GM19324 (cell line): ENCODE data around the gene FUT1.

Source experiments
- ATAC-seq: cut with Tn5 transposase; IDR thresholded peaks from one replicate; pipeline ENCODE4 v1.9.1; 2021; ENCODE audit warnings: mild to moderate bottlenecking, moderate library complexity; ENCODE audit not compliant: unreplicated experiment, low FRiP score

The FUT1 gene

DNA sequence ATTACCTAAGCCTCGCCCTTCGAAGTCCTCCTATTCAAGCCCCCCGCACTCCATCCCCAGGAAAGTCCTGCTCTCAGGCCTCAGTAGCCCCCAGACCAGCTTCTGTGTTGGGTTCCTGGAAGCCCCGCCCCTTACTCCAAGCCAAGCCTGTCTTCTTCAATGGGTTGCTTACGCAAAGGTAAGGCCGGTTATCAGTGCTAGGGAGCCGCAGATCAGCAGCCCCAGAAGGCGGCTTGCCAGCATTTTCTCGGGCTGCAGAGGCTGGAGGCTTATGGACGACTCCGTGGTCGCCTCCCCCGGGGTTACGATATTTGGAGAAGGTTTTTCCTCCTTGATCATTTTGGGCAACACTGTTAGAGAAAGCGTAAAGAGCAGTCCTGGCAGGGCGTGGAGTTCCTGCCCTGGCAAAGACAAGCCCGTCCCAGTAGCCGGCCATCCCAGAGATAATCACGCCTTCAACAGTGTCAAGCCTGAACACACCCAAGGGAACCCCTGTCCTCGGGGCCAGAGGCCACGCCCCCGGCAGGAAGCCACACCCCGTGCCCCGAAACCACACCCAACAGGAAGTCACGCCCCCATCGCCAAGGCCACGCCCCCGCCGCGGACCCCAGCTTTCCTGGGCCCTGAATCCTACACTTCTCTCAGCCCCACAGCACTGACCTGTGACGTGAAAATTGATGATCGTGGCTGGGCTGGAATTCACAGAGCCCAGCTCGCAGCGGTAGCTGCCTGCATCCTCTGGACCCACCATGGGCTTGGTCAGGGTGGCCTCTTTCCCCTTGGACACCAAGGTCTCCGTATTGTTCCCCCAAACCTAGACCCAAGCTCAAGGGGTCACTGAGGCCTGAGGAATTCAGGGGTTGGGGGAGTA lies 11.1 kb downstream of the FUT1 start:
- ATAC-seq = no peak

DNA sequence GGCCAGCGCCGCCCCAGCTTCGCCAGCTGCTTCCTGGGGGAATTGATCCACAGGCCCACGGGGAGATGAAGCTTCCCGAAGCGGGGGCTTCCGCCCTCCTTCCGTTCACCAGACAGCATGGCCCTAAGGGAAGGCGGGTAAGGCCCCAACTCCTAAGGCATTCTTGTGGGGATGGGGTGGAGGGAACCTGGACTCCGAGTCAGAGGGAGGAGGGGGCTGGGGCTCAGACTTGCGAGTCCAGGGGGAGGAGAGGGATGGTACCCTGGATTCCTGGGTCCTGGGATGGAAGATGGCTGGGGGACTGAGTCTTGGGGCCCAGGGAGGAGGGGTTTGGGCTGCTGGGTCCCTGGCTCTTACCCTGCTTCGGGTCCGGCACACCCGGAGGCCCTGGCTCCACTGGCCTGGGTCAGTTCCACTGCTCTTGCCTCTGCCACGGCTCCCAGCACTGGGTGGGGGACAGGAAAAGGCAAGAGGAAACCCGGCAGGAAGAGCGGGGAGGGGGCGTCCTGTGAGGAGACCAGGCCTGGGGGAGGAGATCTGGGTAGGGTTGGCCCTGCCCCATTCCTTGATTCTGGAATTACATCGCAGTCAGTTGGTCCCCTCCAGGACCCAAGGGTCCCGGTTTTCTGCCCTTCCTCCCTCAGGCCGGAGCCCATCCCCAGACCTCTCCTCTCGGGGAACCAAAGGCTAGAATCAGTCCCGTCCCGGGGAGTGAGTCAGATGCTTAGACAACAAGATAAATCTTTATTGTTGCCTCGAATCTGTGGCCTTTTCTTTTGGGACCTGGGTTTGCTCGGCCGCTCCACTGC lies 12.1 kb downstream of the FUT1 start, which contains the start of gene RASIP1:
RASIP1 (minus strand) TSS at position 447 of the 809 bp plus-strand sequence; CDS start at position 119, 328 bp downstream.
- ATAC-seq = no peak

DNA sequence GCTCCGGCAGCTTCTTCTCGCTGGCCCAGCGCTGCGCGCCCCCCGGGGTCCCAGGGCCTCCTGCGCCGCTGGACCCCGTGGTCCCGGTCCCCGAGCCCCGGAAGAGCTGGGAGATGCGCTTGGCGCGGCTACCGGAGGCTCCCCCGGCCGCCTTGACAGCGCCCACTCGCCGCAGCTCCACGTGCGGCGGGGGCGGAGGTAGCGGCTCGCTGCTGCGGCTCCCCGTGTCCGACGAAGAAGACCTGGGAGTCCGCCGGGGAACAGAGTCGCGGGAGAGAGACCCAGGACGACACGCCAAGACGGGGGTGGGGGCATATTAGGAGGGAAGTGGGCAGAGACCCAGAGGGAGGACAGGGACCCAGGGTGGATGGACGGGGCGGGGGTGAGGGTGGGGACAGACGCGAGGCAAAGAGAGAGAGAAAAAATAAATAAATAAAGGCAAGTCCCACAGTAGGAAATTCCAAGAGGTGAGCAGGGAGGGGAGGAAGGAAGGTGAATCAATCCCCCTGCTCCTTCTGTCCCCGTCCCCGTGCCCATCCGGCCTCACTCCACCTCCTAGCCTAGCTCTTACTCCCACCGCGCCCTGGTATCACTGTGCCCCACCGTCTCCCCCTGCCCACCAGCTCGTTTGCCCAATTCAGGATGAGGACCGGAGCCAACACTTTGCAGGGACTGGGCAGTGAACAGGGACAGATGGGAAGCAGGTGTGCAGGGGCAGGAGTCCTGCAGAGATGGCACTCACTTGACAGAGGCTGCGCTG lies 12.9 kb downstream of the FUT1 start:
- ATAC-seq = no peak

DNA sequence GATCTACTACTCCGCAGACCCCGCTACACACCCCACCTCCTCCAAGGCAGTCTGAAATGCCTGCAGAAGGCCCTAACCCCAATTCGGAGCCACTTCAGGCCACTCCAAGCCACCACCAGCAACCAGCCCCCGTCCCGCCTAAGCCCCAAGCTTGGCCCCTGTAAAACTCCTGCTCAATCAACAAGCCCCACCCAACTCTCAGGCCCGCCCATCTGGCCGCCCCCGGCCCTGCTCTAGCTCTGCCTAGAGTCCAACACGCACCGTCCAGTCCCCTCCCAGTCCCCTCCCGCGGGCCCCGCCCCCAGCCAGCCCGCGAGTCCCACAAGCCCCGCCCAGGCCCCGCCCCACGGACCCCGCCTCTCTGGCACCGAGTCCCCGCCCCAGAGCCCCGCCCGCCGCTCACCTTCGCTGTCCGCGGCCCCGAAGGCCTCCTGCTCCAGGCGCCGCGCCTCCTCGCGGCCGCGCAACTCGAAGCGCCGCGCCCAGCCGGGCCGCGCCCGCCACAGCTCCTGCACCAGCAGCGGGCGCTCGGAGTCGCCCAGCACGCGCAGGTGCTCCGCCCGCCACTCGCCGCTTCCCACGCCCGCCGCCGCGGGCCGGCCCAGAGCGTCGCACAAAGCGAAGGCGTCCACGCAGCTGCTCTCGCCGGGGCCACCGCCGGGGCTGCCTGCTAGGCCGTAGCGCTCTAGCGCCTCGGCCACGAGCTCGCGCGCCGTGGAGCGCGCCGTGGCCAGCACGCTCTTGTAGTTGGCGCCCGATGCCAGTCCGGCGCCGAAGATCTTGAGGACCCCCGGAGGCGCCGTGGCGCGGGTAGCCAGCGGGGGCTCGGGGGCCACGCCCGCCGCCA lies 13.7 kb downstream of the FUT1 start:
- ATAC-seq = peak; percentile 80

- no peak for ATAC-seq
These were observed 15.0 kb downstream of the FUT1 start for GRCh38 chr19:48737360-48737998.

DNA sequence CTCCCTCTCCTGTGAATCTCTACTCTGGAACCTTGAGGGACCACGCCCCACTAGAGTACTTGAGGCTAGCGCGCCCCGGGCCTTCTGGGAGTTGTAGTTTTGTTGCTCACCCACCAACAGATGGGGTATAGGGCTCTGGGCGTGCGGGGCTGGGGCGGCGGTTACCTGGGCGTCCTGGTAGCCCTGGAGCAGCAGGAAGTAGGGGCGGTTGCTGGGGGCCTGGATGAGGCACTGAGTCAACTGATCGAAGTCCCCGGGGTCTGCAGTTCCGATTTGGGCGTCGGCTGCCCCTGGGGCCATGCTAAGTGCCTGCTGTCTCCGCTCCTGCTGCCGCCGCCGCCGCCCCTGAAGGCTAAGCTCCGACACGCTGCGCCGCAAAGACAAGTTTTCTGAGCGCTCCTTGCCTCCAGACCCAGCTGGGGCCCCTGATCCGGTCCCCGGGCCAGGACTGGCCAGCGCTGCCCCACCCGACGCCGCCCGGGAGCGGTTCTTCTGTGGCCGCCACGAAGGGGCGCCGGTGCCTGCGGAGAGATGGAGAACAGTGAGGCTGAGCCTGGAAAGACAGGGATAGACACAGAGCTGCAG lies 17.3 kb downstream of the FUT1 start:
- ATAC-seq = no peak

DNA sequence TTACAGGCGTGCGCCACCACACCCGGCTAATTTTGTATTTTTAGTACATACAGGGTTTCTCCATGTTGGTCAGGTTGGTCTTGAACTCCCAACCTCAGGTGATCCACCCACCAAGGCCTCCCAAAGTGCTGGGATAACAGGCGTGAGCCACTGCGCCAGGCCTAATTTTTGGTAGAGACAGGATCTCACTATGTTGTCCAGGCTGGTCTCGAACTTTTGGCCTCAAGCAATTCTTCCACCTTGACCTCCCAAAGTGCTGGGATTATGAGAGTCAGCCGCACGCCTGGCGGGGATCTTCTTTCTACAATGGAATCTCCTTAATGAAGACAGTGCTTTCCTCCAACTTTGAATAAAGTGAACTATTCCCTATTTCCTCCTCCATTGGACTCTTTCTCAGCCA lies 17.8 kb downstream of the FUT1 start:
- ATAC-seq = no peak

GRCh38 chr19:48731452-48731851 lies 21.0 kb downstream of the FUT1 start:
- ATAC-seq = no peak

- ATAC-seq = no peak
These were observed 23.4 kb downstream of the FUT1 start for GRCh38 chr19:48728911-48729664.

DNA sequence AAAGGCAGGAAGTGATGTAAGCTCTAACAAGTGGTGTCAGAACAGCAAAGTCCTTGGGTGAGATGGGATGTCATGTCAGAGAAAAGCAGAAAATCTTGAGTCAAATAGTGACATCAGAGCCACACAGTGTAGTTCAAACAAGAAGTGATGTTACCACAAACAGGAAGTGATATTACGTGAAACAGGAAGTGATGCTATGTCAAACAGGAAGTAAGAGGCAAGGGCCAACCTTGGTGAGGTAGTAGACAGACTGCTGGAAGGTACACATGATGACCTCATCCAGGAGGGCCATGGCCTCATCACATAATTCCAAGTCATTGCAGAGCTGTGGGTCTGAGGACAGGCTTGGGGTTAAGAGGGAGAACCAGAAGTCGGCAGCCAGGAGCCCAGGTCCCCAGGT lies 25.9 kb downstream of the FUT1 start:
- ATAC-seq = no peak

- ATAC-seq = no peak
These were observed 27.4 kb downstream of the FUT1 start for GRCh38 chr19:48724796-48725753.

DNA sequence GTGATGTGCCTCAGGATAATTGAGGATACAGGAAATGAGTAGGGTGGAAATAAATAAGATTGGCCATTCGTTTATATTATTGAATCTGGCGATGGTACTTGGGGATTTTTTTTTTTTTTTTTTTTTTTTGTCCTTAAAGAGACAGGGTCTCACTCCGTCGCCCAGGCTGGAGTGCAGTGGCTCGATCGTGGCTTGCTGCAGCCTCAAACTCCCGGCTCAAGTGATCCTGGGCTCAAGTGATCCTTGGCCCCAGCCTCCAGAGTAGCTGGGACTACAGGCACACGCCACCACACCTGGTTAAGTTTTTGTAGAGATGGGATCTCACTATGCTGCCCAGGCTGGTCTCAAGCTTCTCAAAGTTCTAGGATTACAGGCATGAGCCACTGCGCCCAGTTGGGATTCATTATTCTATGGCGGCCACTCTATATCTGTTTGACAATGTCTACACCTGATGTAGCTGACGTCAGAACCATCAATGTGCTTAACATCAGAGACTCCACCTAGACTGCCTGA lies 30.2 kb downstream of the FUT1 start:
- ATAC-seq = no peak

- peak; percentile 82 for ATAC-seq
These were observed 31.7 kb downstream of the FUT1 start for GRCh38 chr19:48720613-48721296.

DNA sequence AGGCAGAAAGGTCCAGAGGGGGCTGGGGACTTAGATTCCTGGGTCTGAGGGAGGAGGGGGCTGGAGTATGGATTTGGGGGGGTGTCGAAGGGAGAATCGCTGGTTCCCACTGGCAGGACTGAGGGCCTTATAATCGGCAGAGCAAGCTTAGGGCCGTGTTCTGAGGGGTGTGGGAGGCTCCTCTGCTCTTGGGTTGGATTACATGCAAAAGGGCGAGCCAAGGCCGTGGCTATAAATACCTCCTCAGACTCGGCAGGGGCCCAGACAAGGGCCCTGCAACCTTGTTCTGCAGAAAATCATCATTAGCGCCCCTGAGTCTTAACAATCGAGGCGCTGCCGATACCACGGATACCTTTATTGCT lies 32.2 kb downstream of the FUT1 start:
- ATAC-seq = no peak

- ATAC-seq = no peak
These were observed 32.9 kb downstream of the FUT1 start, which contains the start of gene MAMSTR for GRCh38 chr19:48719263-48720171. Gene MAMSTR (minus strand): TSS chr19:48719725. CDS start chr19:48719031, 694 bp downstream.
